Measurements from ENCODE around the gene KPNA1. TPM values are rescaled to one million over a fixed set of nuclear protein-coding genes. Genes with fewer than 3 reads are reported as not detected.
A peak's percentile ranks its signal among the peaks of the same experiment; 100 is the strongest.

KPNA1 gene
- total RNA-seq, 6 experiments from 2014 or later, result 93.5 to 105 (median 98.1) TPM

GRCh38 chr3:122387709-122388108, 127.0 kb downstream of the KPNA1 start:
- TF ChIP-seq CTCF (IDR thresholded peaks at IDR 0.05), result no peak
- Mint-ChIP-seq H3K9me3 (no peaks in the 10 kb centered on the region), H3K27me3 (ENCODE audit: insufficient read depth) (no peaks in the 10 kb centered on the region), H3K4me1 (ENCODE audit: low read depth) (peaks cover 21% of the 10 kb centered on the region), H3K4me3 (no peak overlapping the region), H3K36me3 (ENCODE audit: low read depth) (peaks cover 4% of the 10 kb centered on the region; the same call in 1 of the 2 replicates), H3K27ac (no peak overlapping the region)
- no peak for DNase-seq

GRCh38 chr3:122383771-122384697, 130.7 kb downstream of the KPNA1 start, which contains the start of gene FAM162A:
Gene FAM162A (plus strand): TSS chr3:122384182. CDS start chr3:122384266, 84 bp downstream.
- peak; percentile 78 for TF ChIP-seq CTCF (IDR thresholded peaks at IDR 0.05)
- no peaks in the 10 kb centered on the region for H3K9me3 Mint-ChIP-seq
- H3K27ac Mint-ChIP-seq, result peak within 1 kb of the TSS; percentile 90
- peaks cover 33% of the 10 kb centered on the region for H3K4me1 Mint-ChIP-seq (ENCODE audit: low read depth)
- H3K4me3 Mint-ChIP-seq, result peak within 1 kb of the TSS; percentile 94
- DNase-seq, result peak; percentile 78
- peaks cover 4% of the 10 kb centered on the region; the same call in 1 of the 2 replicates for H3K36me3 Mint-ChIP-seq (ENCODE audit: low read depth)
- H3K27me3 Mint-ChIP-seq (ENCODE audit: insufficient read depth), result no peaks in the 10 kb centered on the region

GRCh38 chr3:122382888-122383666, 131.7 kb downstream of the KPNA1 start, which contains the start of gene MIX23:
Gene MIX23 (minus strand): TSS chr3:122383231. CDS start chr3:122383224, 7 bp downstream.
- Mint-ChIP-seq H3K9me3 (no peaks in the 10 kb centered on the region), H3K4me1 (ENCODE audit: low read depth) (peaks cover 33% of the 10 kb centered on the region), H3K27me3 (ENCODE audit: insufficient read depth) (no peaks in the 10 kb centered on the region), H3K36me3 (ENCODE audit: low read depth) (peaks cover 4% of the 10 kb centered on the region; the same call in 1 of the 2 replicates), H3K27ac (peak within 1 kb of the TSS; percentile 90), H3K4me3 (peak within 1 kb of the TSS; percentile 94)
- DNase-seq, result peak; percentile 79
- TF ChIP-seq CTCF (IDR thresholded peaks at IDR 0.05), result no peak

- Mint-ChIP-seq H3K4me3 (no peak overlapping the region), H3K27me3 (ENCODE audit: insufficient read depth) (no peaks in the 10 kb centered on the region), H3K4me1 (ENCODE audit: low read depth) (peaks cover 13% of the 10 kb centered on the region; the same call in 1 of the 2 replicates), H3K36me3 (ENCODE audit: low read depth) (peaks cover 15% of the 10 kb centered on the region; the same call in 1 of the 2 replicates), H3K9me3 (no peaks in the 10 kb centered on the region), H3K27ac (no peak overlapping the region)
- no peak for DNase-seq
- TF ChIP-seq CTCF (IDR thresholded peaks at IDR 0.05), result no peak
These were observed 136.8 kb downstream of the KPNA1 start for GRCh38 chr3:122377975-122378374.

GRCh38 chr3:122374034-122374433, 140.7 kb downstream of the KPNA1 start:
- no peak overlapping the region for H3K4me3 Mint-ChIP-seq
- no peak overlapping the region for H3K27ac Mint-ChIP-seq
- peaks cover 8% of the 10 kb centered on the region for H3K4me1 Mint-ChIP-seq (ENCODE audit: low read depth)
- DNase-seq, result no peak
- peaks cover 15% of the 10 kb centered on the region; the same call in 1 of the 2 replicates for H3K36me3 Mint-ChIP-seq (ENCODE audit: low read depth)
- no peaks in the 10 kb centered on the region for H3K9me3 Mint-ChIP-seq
- H3K27me3 Mint-ChIP-seq (ENCODE audit: insufficient read depth), result no peaks in the 10 kb centered on the region
- TF ChIP-seq CTCF (IDR thresholded peaks at IDR 0.05), result no peak
